ENCODE measurements around the gene MYH11. TPM values are rescaled to one million over a fixed set of nuclear protein-coding genes. Genes with fewer than 3 reads are reported as not detected.

MYH11 gene
- total and polyA plus RNA-seq, 2 experiments from 2014 or later, result 2.0 to 12.2 TPM

DNA sequence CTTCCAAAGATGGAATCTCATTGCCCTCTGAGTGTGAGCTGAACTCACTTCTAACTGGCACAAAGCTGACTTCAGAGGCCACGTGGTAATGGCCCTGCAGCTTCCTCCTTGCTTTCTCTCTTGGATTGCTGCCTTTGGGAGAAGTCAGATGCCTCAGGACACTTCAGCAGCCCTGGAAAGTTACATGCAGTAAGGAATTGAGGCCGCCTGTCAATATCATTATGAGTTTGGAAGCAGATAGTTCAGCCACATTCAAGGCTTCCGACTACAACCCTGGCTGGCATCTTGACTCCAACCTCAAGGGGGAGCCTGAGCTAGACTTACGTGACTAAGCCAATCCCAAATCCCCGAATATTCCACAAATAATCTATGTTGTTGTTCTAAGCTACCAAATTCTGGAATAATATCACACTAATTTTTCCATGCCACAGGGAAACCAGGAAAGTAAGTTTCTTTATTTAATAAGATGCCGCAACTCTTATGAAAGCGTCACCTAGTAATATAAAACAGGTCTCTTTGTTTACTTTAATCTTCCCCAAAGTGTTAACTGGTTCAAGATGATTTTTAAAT is 18.0 kb upstream of the MYH11 start:
- no peaks in the 10 kb centered on the region for H3K4me1 ChIP-seq (ENCODE audit: low read depth)
- H3K27me3 ChIP-seq, result no peaks in the 10 kb centered on the region
- peak; percentile 68 to 82 for DNase-seq (ENCODE audit: low read depth in 1 of 2, low spot score in 1 of 2)
- H3K4me3 ChIP-seq, result no peak overlapping the region
- H3K27ac ChIP-seq, result no peak overlapping the region
- no peaks in the 10 kb centered on the region for H3K9me3 ChIP-seq (ENCODE audit: low read depth)
- peaks cover 12% of the 10 kb centered on the region for H3K36me3 ChIP-seq
- TF ChIP-seq, protein P1, sequence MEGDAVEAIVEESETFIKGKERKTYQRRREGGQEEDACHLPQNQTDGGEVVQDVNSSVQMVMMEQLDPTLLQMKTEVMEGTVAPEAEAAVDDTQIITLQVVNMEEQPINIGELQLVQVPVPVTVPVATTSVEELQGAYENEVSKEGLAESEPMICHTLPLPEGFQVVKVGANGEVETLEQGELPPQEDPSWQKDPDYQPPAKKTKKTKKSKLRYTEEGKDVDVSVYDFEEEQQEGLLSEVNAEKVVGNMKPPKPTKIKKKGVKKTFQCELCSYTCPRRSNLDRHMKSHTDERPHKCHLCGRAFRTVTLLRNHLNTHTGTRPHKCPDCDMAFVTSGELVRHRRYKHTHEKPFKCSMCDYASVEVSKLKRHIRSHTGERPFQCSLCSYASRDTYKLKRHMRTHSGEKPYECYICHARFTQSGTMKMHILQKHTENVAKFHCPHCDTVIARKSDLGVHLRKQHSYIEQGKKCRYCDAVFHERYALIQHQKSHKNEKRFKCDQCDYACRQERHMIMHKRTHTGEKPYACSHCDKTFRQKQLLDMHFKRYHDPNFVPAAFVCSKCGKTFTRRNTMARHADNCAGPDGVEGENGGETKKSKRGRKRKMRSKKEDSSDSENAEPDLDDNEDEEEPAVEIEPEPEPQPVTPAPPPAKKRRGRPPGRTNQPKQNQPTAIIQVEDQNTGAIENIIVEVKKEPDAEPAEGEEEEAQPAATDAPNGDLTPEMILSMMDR (IDR thresholded peaks at IDR 0.05; ENCODE audit: low read depth, low read length), result peak; percentile 91

DNA sequence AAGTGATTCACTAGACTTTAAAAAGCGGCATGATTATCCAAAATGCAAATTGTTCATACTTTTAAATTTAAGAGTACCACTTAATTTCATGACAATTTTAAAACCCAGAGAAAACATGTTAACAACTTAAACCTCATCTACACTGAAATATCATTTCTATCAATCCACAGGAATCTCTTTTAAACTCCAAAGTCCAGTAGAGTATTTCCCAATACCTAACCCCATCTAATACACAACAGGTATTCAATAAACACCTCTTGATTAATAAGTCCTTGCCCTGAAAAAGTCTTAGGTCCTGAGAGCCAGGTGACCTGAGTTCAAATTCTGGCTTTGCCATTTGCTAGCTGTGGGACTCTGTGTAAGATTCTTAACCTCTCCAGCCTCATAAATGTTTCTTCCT is 16.9 kb upstream of the MYH11 start:
- Histone ChIP-seq H3K27me3 (no peaks in the 10 kb centered on the region), H3K4me3 (no peak overlapping the region), H3K36me3 (peaks cover 7% of the 10 kb centered on the region), H3K27ac (no peak overlapping the region), H3K4me1 (ENCODE audit: low read depth) (no peaks in the 10 kb centered on the region), H3K9me3 (ENCODE audit: low read depth) (no peaks in the 10 kb centered on the region)
- TF ChIP-seq, protein P1 (IDR thresholded peaks at IDR 0.05; ENCODE audit: low read depth, low read length), result no peak
- DNase-seq (ENCODE audit: low read depth in 1 of 2, low spot score in 1 of 2), result no peak

DNA sequence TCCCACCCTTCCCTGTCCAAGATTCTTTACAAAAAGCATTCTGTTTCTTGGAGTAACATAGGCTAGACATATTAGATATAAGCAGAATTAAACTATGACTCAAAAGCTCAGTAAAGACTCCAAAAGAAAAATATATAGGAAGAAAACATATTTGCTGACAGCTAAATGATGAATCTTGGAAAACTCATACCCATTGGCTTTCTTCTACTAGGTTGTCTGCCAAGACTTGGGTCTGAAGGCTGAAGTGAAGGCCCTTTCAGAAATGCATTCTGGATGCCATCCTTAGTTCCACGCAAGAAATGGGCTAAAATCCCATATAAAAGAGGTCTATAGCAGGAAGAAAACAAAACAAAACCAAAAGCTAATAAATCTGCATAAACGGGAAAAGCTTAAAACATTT is 16.5 kb upstream of the MYH11 start:
- H3K9me3 ChIP-seq (ENCODE audit: low read depth), result no peaks in the 10 kb centered on the region
- peaks cover 7% of the 10 kb centered on the region for H3K36me3 ChIP-seq
- H3K27me3 ChIP-seq, result no peaks in the 10 kb centered on the region
- TF ChIP-seq, protein P1 (IDR thresholded peaks at IDR 0.05; ENCODE audit: low read depth, low read length), result no peak
- no peak overlapping the region for H3K4me3 ChIP-seq
- no peak overlapping the region for H3K27ac ChIP-seq
- DNase-seq (ENCODE audit: low read depth in 1 of 2, low spot score in 1 of 2), result no peak
- no peaks in the 10 kb centered on the region for H3K4me1 ChIP-seq (ENCODE audit: low read depth)

DNA sequence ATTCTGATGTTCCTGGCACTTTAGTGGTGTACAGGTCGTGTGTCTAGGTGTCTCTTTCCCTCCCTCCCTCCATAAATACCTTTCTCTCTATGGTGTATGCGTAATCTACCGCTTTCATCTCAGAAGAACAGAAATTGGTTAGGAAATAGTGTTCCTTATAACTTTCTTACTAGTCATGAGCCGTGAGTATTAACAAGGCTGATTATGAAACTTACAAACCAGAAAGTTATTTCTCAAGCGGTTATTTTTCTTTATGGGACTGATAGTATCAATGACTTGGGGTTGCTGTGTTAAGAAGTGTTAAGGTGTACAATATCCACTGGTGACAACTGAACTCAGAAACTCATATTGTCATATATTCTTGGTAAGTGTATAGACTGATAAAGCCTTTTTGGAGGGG is 13.2 kb upstream of the MYH11 start:
- Histone ChIP-seq H3K27ac (no peak overlapping the region), H3K9me3 (ENCODE audit: low read depth) (no peaks in the 10 kb centered on the region), H3K4me3 (no peak overlapping the region), H3K36me3 (peaks cover 20% of the 10 kb centered on the region), H3K27me3 (no peaks in the 10 kb centered on the region), H3K4me1 (ENCODE audit: low read depth) (no peaks in the 10 kb centered on the region)
- DNase-seq (ENCODE audit: low read depth in 1 of 2, low spot score in 1 of 2), result no peak
- TF ChIP-seq, protein P1 (IDR thresholded peaks at IDR 0.05; ENCODE audit: low read depth, low read length), result no peak

DNA sequence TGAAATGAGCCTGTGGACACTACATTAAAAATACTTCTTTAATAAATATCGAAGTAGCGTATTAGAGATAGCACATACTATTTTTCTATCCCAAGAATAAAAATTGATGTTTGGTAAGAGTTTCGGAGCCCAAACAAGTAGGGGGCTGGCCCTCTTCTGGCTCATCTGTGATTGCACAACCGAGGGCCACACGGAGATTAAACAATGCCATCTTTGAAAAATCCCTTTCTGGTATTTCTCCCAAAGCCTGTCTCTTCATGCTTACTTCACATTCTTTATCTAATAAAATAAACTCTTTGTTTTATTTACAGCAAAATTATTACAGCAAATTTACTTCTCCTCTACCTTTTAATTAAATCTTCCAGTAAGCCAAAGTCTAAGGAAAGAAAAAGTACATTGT is 9.6 kb upstream of the MYH11 start:
- DNase-seq (ENCODE audit: low read depth in 1 of 2, low spot score in 1 of 2), result peak in 1 of 2 donors; percentile 46
- H3K36me3 ChIP-seq, result peaks cover 15% of the 10 kb centered on the region
- no peaks in the 10 kb centered on the region for H3K9me3 ChIP-seq (ENCODE audit: low read depth)
- H3K4me3 ChIP-seq, result no peak overlapping the region
- TF ChIP-seq, protein P1 (IDR thresholded peaks at IDR 0.05; ENCODE audit: low read depth, low read length), result no peak
- H3K4me1 ChIP-seq (ENCODE audit: low read depth), result no peaks in the 10 kb centered on the region
- H3K27me3 ChIP-seq, result peaks cover 27% of the 10 kb centered on the region
- no peak overlapping the region for H3K27ac ChIP-seq

Measured in cardiac muscle cell (in vitro differentiated cells and primary cell).